Endothelial cell of umbilical vein (primary cell): Measurements from ENCODE around the gene ZNF600. TPM values are rescaled to one million over a fixed set of nuclear protein-coding genes. Genes with fewer than 3 reads are reported as not detected.

Experiments
- BruUV-seq: library from RNA; stranded (reverse); fragments of 400-500 nt; replicated peaks from 2 replicates; lab custom pipeline; 2021; lab: Mats Ljungman, UMichigan
- CTCF ChIA-PET: fragments of 300-600, 350-600 bp; sonication (Branson Sonifier 250); formaldehyde crosslinking; loops from one replicate; lab custom pipeline; 2021; ENCODE audit warnings: antibody characterized with exemption, inconsistent platforms; lab: Charles Lee
- POLR2A ChIA-PET: fragments of 300-600, 350-600 bp; sonication (Branson Sonifier 250); formaldehyde crosslinking; loops from one replicate; lab custom pipeline; 2021; ENCODE audit warnings: antibody characterized with exemption, inconsistent platforms; lab: Charles Lee
- DNase-seq: peaks from one replicate; pipeline ENCODE4 v3.0.0-alpha.2; 2011; ENCODE audit warnings: low read depth, low spot score
- FAIRE-seq: peaks from 2 replicates; lab custom pipeline; 2011; peaks lifted over from hg19 to GRCh38; lab: Jason Lieb, UNC
- H2AFZ ChIP-seq: 2 replicates; pipeline ENCODE4 v1.6.0; 2012; ENCODE audit warnings: low read depth, low read length, control low read depth, inconsistent platforms
- H3K27ac ChIP-seq: 2 replicates; pipeline ENCODE4 v1.5.1; 2011; ENCODE audit warnings: low read depth, mild to moderate bottlenecking, control low read depth, low read length, moderate library complexity; ENCODE audit not compliant: insufficient read depth
- H3K27me3 ChIP-seq, 2 experiments: 2 replicates each; pipeline versions ENCODE4 v1.6.0 to v1.6.1; 2011; ENCODE audit warnings: low read length in 2 of 2, mixed read lengths in 1 of 2; ENCODE audit not compliant: control insufficient read depth in 2 of 2, insufficient read depth in 2 of 2
- H3K36me3 ChIP-seq, 2 experiments: 2 replicates in 1 of 2; 3 replicates in 1 of 2; pipeline ENCODE4 v1.5.1; 2011; ENCODE audit warnings: low read length in 2 of 2, mild to moderate bottlenecking in 1 of 2, moderate library complexity in 1 of 2; ENCODE audit not compliant: control insufficient read depth in 2 of 2, insufficient read depth in 2 of 2; ENCODE audit errors: extremely low read depth in 1 of 2
- H3K4me1 ChIP-seq: 3 replicates; pipeline ENCODE4 v1.5.1; 2011; ENCODE audit warnings: mild to moderate bottlenecking, low read length; ENCODE audit not compliant: control insufficient read depth, insufficient read depth; ENCODE audit errors: extremely low read depth
- H3K4me2 ChIP-seq: 2 replicates; pipeline ENCODE4 v1.6.1; 2011; ENCODE audit warnings: low read length, control low read depth, mixed read lengths; ENCODE audit not compliant: insufficient read depth
- H3K4me3 ChIP-seq, 3 experiments: fragments of 200-600 bp in 1 of 3; sonication (generic), shearing (Covaris generic) in 1 of 3; replicated peaks in 1 of 3; 2 replicates each; pipeline ENCODE4 v1.5.1; 2011 to 2016; ENCODE audit warnings: control low read depth in 3 of 3, low read length in 3 of 3, mild to moderate bottlenecking in 2 of 3, inconsistent platforms in 1 of 3, low read depth in 1 of 3, moderate library complexity in 1 of 3; ENCODE audit not compliant: insufficient read depth in 1 of 3
- H3K79me2 ChIP-seq: 2 replicates; pipeline ENCODE4 v1.6.0; 2012; ENCODE audit warnings: low read length, inconsistent platforms; ENCODE audit not compliant: control insufficient read depth, insufficient read depth
- H3K9ac ChIP-seq: replicated peaks from 2 replicates; pipeline ENCODE3; 2011; ENCODE audit warnings: low read length, control low read depth; ENCODE audit not compliant: insufficient read depth; ENCODE audit errors: extremely low read depth
- H3K9me1 ChIP-seq: replicated peaks from 3 replicates; pipeline ENCODE4 v1.6.0; 2011; ENCODE audit warnings: mild to moderate bottlenecking, low read length; ENCODE audit not compliant: control insufficient read depth, insufficient read depth; ENCODE audit errors: extremely low read depth
- H3K9me3 ChIP-seq: replicated peaks from 2 replicates; pipeline ENCODE4 v1.5.1; 2012; ENCODE audit warnings: low read length, inconsistent platforms; ENCODE audit not compliant: control insufficient read depth, insufficient read depth
- H4K20me1 ChIP-seq: replicated peaks from 2 replicates; pipeline ENCODE3; 2011; ENCODE audit warnings: mild to moderate bottlenecking, low read length; ENCODE audit not compliant: control insufficient read depth, insufficient read depth; ENCODE audit errors: extremely low read depth
- FOS ChIP-seq: IDR thresholded peaks from 2 replicates; pipeline ENCODE4 v1.6.1; 2011; ENCODE audit warnings: mild to moderate bottlenecking, low read length, moderate library complexity, borderline replicate concordance; ENCODE audit not compliant: insufficient read depth
- GATA2 ChIP-seq: IDR thresholded peaks from 2 replicates; pipeline ENCODE4 v1.7.0; 2011; ENCODE audit warnings: low read depth, mild to moderate bottlenecking, moderate library complexity, mixed read lengths, low read length; ENCODE audit not compliant: insufficient read length, insufficient read depth
- JUN ChIP-seq: IDR thresholded peaks from 2 replicates; pipeline ENCODE4 v1.6.1; 2011; ENCODE audit warnings: borderline replicate concordance, low read depth; ENCODE audit not compliant: insufficient read length, insufficient read depth
- MYC ChIP-seq: IDR thresholded peaks from one replicate; pipeline ENCODE4 v1.6.1; 2011; ENCODE audit warnings: mild to moderate bottlenecking, low read depth, low read length
- POLR2AphosphoS5 ChIP-seq: IDR thresholded peaks from 2 replicates; pipeline ENCODE4 v1.6.1; 2012; ENCODE audit warnings: low read depth, mild to moderate bottlenecking, control low read depth, low read length, moderate library complexity; ENCODE audit not compliant: insufficient read depth
- dilution Hi-C: fragments of 300-500 bp; cut with MboI; formaldehyde crosslinking; loops from one replicate; pipeline ENCODE4 v1.15.0; 2019; ENCODE audit warnings: low sequenced_read_pairs; ENCODE audit not compliant: extremely low pct_ligation_motif_present
- intact Hi-C: fragments of 100-400 bp; cut with micrococcal nuclease; formaldehyde crosslinking; loops from one replicate; pipeline ENCODE4 v1.10.0; 2022
- polyA plus RNA-seq, 4 experiments: library from polyadenylated mRNA; depleted of rRNA in 3 of 4; stranded (reverse) in 3 of 4; unstranded in 1 of 4; fragments of >200 nt; gene quantifications; 2 replicates each; pipeline versions ENCODE4 v1.2.1 to v1.2.3, GENCODE V29; 2011 to 2012; ENCODE audit warnings: missing spikeins in 1 of 4
- total RNA-seq: library from RNA; stranded (reverse); gene quantifications from 2 replicates; pipeline ENCODE4 v1.2.3, GENCODE V29; 2021
- TF ChIP-seq, protein P1 (sequence below): IDR thresholded peaks from 2 replicates; pipeline ENCODE4 v1.6.1; 2011; ENCODE audit not compliant: insufficient read depth, insufficient read length
- TF ChIP-seq, protein P2 (sequence below), 2 donors: IDR thresholded peaks; 1 replicate in 1 of 2; 2 replicates in 1 of 2; pipeline ENCODE4 v1.5.1; 2011; ENCODE audit warnings: low read length in 2 of 2, mild to moderate bottlenecking in 2 of 2, moderate library complexity in 2 of 2, control low read depth in 1 of 2, inconsistent platforms in 1 of 2, low read depth in 1 of 2; ENCODE audit not compliant: insufficient read depth in 1 of 2; ENCODE audit errors: extremely low read depth in 1 of 2

Gene ZNF600
- total and polyA plus RNA-seq, 2 donors (not counting 3 experiments of a cell fraction or from before 2014, with no cell fraction given) = 5.2 to 5.8 TPM

DNA sequence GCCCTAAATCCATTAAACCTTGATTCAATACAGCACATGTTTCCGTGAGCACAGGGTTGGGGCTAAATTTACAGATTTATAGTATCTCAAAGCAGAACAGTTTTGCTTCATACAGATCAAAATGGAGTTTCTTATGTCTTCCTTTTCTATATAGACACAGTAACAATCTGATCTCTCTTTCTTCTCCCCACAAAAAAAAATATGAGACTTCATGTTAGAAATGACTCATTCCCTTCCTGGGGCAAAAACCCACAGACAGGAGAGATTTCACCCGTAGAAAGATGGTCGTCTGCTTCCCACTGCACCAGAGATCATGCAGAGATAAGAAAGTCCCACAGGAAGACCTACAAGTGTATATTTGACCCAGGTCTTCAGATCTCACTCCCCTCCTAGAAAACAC is 44.1 kb downstream of the ZNF600 start:
- no peaks in the 10 kb centered on the region for H4K20me1 ChIP-seq
- no peaks in the 10 kb centered on the region for H3K36me3 ChIP-seq
- H3K4me3 ChIP-seq = no peak overlapping the region
- DNase-seq (no peak), FAIRE-seq (no peak)
- no peaks in the 10 kb centered on the region for H3K79me2 ChIP-seq
- dilution Hi-C loops = no loop called here
- no peaks in the 10 kb centered on the region for H3K4me1 ChIP-seq
- H3K27me3 ChIP-seq = no peaks in the 10 kb centered on the region
- no peak overlapping the region for H3K9ac ChIP-seq
- H3K4me2 ChIP-seq = no peak overlapping the region
- H3K27ac ChIP-seq = no peak overlapping the region
- no peaks in the 10 kb centered on the region for H3K9me3 ChIP-seq
- no peaks in the 10 kb centered on the region for H3K9me1 ChIP-seq
- POLR2A ChIA-PET = no interaction called here
- no peak for TF ChIP-seq JUN
- no peak for TF ChIP-seq FOS
- TF ChIP-seq POLR2AphosphoS5 = no peak
- TF ChIP-seq, protein P1, sequence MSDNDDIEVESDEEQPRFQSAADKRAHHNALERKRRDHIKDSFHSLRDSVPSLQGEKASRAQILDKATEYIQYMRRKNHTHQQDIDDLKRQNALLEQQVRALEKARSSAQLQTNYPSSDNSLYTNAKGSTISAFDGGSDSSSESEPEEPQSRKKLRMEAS = no peak
- no peak for TF ChIP-seq GATA2
- TF ChIP-seq, protein P2, sequence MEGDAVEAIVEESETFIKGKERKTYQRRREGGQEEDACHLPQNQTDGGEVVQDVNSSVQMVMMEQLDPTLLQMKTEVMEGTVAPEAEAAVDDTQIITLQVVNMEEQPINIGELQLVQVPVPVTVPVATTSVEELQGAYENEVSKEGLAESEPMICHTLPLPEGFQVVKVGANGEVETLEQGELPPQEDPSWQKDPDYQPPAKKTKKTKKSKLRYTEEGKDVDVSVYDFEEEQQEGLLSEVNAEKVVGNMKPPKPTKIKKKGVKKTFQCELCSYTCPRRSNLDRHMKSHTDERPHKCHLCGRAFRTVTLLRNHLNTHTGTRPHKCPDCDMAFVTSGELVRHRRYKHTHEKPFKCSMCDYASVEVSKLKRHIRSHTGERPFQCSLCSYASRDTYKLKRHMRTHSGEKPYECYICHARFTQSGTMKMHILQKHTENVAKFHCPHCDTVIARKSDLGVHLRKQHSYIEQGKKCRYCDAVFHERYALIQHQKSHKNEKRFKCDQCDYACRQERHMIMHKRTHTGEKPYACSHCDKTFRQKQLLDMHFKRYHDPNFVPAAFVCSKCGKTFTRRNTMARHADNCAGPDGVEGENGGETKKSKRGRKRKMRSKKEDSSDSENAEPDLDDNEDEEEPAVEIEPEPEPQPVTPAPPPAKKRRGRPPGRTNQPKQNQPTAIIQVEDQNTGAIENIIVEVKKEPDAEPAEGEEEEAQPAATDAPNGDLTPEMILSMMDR (IDR thresholded peaks at IDR 0.05; ENCODE audit: extremely low read depth in 1 of 2, insufficient read depth in 1 of 2, low read depth in 1 of 2, low read length in 2 of 2) = no peak
- no peak for TF ChIP-seq MYC
- no TSS peak for BruUV-seq
- CTCF ChIA-PET = no interaction called here
- intact Hi-C loops = no loop called here
- H2AFZ ChIP-seq = no peak overlapping the region
